Activated CD8-positive, alpha-beta T cell treated with anti-CD3 and anti-CD28 coated beads for 36 hours (primary cell): ENCODE results near the gene DAZAP1. TPM values are rescaled to one million over a fixed set of nuclear protein-coding genes. Genes with fewer than 3 reads are reported as not detected.

Experiments used
- ATAC-seq: fragments of 200-7000 bp; cut with Tn5 transposase; one replicate; pipeline ENCODE4 v1.10.0; 2021; ENCODE audit warnings: mild to moderate bottlenecking, moderate library complexity
- CTCF ChIA-PET: fragments of 350-600 bp; sonication (Branson Sonifier 250); formaldehyde crosslinking; loops from one replicate; lab custom pipeline; 2021; ENCODE audit warnings: antibody characterized with exemption; lab: Charles Lee
- POLR2A ChIA-PET: fragments of 350-600 bp; sonication (Branson Sonifier 250); formaldehyde crosslinking; loops from one replicate; lab custom pipeline; 2021; ENCODE audit warnings: antibody characterized with exemption; lab: Charles Lee
- DNase-seq: peaks from one replicate; pipeline ENCODE4 v3.0.0-alpha.2; 2020
- H3K27ac Mint-ChIP-seq: one replicate; pipeline ENCODE4 v1.8.0; 2021; ENCODE audit warnings: mild to moderate bottlenecking, mixed read lengths
- H3K27me3 Mint-ChIP-seq: one replicate; pipeline ENCODE4 v1.8.0; 2021; ENCODE audit warnings: mixed read lengths
- H3K36me3 Mint-ChIP-seq: one replicate; pipeline ENCODE4 v1.8.0; 2021; ENCODE audit warnings: low read depth, mixed read lengths
- H3K4me1 Mint-ChIP-seq: one replicate; pipeline ENCODE4 v1.8.0; 2021; ENCODE audit warnings: low read depth, mixed read lengths
- H3K4me3 Mint-ChIP-seq: one replicate; pipeline ENCODE4 v1.8.0; 2021; ENCODE audit warnings: mild to moderate bottlenecking, moderate library complexity, mixed read lengths
- H3K9me3 Mint-ChIP-seq: one replicate; pipeline ENCODE4 v1.8.0; 2021; ENCODE audit warnings: mixed read lengths
- intact Hi-C: fragments of 100-400 bp; cut with micrococcal nuclease; formaldehyde crosslinking; loops from one replicate; pipeline ENCODE4 v1.10.0; 2022
- total RNA-seq, 2 experiments: library from RNA; stranded (reverse); gene quantifications; one replicate each; pipeline ENCODE4 v1.2.3, GENCODE V29; 2021
- TF ChIP-seq, protein P1 (sequence below): fragments of 200-600 bp; IDR thresholded peaks from one replicate; pipeline ENCODE4 v1.8.0; 2022; ENCODE audit warnings: antibody characterized with exemption, mild to moderate bottlenecking

DAZAP1 gene
- total RNA-seq, 2 experiments from 2014 or later = 263 to 283 TPM

DNA sequence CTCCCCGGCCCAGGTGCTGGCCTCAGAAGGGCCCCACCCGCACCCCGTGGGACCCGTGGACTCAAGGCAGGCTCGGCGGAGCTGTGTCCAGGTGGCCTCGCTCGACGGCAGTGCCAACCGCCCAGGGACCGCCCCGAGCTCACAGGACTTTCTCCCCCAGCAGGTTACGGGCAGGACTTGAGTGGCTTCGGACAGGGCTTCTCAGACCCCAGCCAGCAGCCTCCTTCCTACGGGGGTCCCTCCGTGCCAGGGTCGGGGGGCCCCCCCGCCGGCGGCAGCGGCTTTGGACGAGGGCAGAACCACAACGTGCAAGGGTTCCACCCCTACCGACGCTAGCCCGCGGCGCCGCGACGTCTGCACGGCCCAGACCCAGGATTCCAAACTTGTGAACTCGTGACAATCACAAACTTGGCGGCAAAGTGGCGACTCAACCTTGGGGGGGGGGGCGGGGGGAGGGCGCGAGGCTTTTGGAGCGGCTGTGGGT, 27.2 kb downstream of the DAZAP1 start:
- Mint-ChIP-seq H3K27ac (no peak overlapping the region), H3K4me3 (no peak overlapping the region), H3K36me3 (peaks cover 25% of the 10 kb centered on the region), H3K4me1 (peaks cover 9% of the 10 kb centered on the region), H3K27me3 (no peaks in the 10 kb centered on the region), H3K9me3 (no peaks in the 10 kb centered on the region)
- DNase-seq (no peak), ATAC-seq (no peak)
- POLR2A ChIA-PET = interaction anchor here (0.9 to 1.4 kb wide), 2 partner anchors 19 to 502 kb away, joined by 3 read pairs; no protein-coding TSS in a partner anchor
- CTCF ChIA-PET = no interaction called here
- TF ChIP-seq, protein P1, sequence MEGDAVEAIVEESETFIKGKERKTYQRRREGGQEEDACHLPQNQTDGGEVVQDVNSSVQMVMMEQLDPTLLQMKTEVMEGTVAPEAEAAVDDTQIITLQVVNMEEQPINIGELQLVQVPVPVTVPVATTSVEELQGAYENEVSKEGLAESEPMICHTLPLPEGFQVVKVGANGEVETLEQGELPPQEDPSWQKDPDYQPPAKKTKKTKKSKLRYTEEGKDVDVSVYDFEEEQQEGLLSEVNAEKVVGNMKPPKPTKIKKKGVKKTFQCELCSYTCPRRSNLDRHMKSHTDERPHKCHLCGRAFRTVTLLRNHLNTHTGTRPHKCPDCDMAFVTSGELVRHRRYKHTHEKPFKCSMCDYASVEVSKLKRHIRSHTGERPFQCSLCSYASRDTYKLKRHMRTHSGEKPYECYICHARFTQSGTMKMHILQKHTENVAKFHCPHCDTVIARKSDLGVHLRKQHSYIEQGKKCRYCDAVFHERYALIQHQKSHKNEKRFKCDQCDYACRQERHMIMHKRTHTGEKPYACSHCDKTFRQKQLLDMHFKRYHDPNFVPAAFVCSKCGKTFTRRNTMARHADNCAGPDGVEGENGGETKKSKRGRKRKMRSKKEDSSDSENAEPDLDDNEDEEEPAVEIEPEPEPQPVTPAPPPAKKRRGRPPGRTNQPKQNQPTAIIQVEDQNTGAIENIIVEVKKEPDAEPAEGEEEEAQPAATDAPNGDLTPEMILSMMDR = no peak
- intact Hi-C loops = no loop called here

DNA sequence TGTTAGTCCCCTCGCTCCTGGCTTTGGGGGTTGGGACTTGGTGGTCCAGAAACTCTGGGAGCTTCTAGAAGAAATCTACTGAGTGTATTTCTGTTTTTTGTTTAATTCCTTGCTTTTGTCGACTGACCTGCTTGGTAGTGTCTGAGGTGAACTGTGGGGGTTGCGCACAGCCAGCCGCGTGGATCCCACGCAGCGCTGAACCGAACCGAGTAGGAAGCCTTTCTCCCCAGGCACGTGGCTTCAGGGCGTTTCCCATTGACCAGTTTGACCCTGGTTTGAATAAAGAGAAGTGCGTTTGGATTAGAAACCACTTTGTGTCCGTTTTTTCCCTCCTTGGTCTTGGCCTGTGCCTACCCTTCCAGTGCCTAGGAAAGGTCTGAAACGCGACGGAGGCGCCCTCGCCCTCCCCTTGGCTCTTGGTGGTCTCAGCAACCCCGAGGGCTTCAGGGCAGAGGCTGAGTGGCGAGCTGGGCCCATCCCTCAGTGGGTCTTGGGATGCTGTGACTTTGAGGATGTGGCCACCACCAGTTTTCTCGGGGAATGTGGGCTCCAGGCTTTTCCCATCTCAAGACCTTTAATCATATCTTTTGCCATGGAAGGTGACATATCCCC, 28.1 kb downstream of the DAZAP1 start:
- Mint-ChIP-seq H3K36me3 (peaks cover 34% of the 10 kb centered on the region), H3K4me3 (no peak overlapping the region), H3K27me3 (no peaks in the 10 kb centered on the region), H3K9me3 (no peaks in the 10 kb centered on the region), H3K4me1 (peaks cover 16% of the 10 kb centered on the region), H3K27ac (no peak overlapping the region)
- POLR2A ChIA-PET = interaction anchor here (0.9 to 1.6 kb wide), 4 partner anchors 11 to 22 kb away, joined by 3 to 7 read pairs (median 4); no protein-coding TSS in a partner anchor
- DNase-seq (no peak), ATAC-seq (no peak)
- intact Hi-C loops = no loop called here
- CTCF ChIA-PET = interaction anchor here (2.7 kb wide), 1 partner anchor 10 kb away, joined by 8 read pairs; no protein-coding TSS in a partner anchor
- TF ChIP-seq, protein P1 = no peak

DNA sequence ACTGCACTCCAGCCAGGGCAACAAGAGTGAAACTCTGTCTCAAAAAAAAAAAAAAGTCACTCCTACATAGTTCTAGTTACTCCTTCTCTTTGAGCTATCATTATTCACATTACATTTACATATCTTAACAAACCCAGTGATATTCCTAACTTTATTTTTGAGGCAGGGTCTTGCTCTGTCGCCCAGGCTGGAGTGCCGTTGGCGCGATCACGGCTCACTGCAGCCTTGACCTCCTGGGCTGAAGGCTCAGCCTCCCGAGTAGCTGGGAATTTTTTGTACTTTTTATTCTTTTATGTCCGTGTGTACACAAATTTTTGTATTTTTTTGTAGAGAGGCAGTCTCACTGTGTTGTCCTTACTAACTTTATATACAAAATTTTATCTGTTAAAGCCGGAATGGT, 30.2 kb downstream of the DAZAP1 start:
- Mint-ChIP-seq H3K27me3 (no peaks in the 10 kb centered on the region), H3K9me3 (no peaks in the 10 kb centered on the region), H3K4me3 (peak overlapping the region; percentile 93), H3K4me1 (peaks cover 26% of the 10 kb centered on the region), H3K36me3 (peaks cover 48% of the 10 kb centered on the region), H3K27ac (peak overlapping the region; percentile 99)
- TF ChIP-seq, protein P1 = no peak
- ChIA-PET CTCF (interaction anchor here (0.8 to 2.7 kb wide), 5 partner anchors 7 to 24 kb away, joined by 3 to 8 read pairs (median 3); no protein-coding TSS in a partner anchor), POLR2A (interaction anchor here (0.8 to 3.5 kb wide), 8 partner anchors 13 to 34 kb away, joined by 3 to 10 read pairs (median 4); no protein-coding TSS in a partner anchor)
- ATAC-seq (no peak), DNase-seq (no peak)
- intact Hi-C loops = no loop called here

DNA sequence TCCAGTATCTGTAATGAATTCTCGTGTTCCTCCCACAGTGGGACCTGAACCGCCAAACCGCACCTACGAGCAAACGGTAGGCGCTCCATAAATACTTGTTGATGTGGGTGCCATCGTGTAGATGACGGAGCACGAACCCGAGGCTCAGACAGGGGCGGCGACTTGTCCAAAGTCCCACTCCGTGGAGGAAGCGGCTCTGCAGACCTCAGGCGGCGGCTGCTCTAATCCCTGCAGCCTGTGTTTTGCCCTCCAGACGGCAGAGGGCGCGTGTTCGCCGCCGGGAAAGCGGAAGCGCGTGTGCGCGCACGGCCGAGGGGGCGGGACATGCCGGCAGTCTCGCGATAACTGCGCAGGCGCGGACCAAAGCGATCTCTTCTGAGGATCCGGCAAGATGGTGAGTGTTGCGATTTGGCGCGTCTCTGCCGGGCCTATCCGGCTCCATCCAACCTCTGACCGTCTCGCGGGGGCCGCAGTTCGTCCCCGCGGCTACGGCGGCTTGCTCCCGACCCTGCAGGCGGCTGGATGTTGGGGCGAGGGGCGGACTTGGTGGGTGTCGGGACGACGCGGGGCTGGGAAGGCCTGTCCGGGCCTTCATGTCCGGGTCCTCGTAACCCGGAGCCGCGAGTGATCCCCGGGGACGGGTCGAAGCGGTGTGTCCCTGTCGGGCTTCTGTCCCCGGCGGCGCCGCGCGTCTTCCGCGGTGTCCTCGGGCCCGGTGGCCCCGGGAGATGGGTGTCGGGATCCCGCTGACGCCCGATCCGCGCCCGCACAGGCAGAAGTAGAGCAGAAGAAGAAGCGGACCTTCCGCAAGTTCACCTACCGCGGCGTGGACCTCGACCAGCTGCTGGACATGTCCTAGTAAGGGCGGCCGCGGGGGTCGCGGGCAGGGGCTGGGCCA, 30.9 kb downstream of the DAZAP1 start, which contains the start of gene RPS15:
RPS15 (plus strand) TSS at position 362 of the 898 bp plus-strand sequence; CDS start at position 392, 30 bp downstream.
- ChIA-PET POLR2A (interaction anchor here (0.8 to 3.5 kb wide), 8 partner anchors 11 to 30 kb away, joined by 3 to 10 read pairs (median 4); no protein-coding TSS in a partner anchor), CTCF (interaction anchor here (0.8 to 2.7 kb wide), 4 partner anchors 7 to 25 kb away, joined by 3 to 8 read pairs (median 3); no protein-coding TSS in a partner anchor)
- DNase-seq (peak; percentile 96), ATAC-seq (peak; percentile 95)
- Mint-ChIP-seq H3K36me3 (peaks cover 48% of the 10 kb centered on the region), H3K4me1 (peaks cover 29% of the 10 kb centered on the region), H3K27ac (peak within 1 kb of the TSS; percentile 99), H3K27me3 (no peaks in the 10 kb centered on the region), H3K4me3 (peak within 1 kb of the TSS; percentile 93), H3K9me3 (no peaks in the 10 kb centered on the region)
- TF ChIP-seq, protein P1 = peak; percentile 95
- intact Hi-C loops = no loop called here
